ENCODE data around the gene KCNC2.

KCNC2 gene

GRCh38 chr12:75157385-75157784 is 52.3 kb downstream of the KCNC2 start:
- no peak for DNase-seq

GRCh38 chr12:75155962-75156361 is 53.7 kb downstream of the KCNC2 start:
- no peak for DNase-seq

- DNase-seq: no peak
Observed at GRCh38 chr12:75154388-75154787, 55.3 kb downstream of the KCNC2 start.

GRCh38 chr12:75139196-75139595 is 70.4 kb downstream of the KCNC2 start:
- no peak for DNase-seq

GRCh38 chr12:75137896-75138295 is 71.7 kb downstream of the KCNC2 start:
- no peak for DNase-seq

- no peak for DNase-seq
Observed at GRCh38 chr12:75135026-75135425, 74.6 kb downstream of the KCNC2 start.

- peak; percentile 5 for DNase-seq
Observed at GRCh38 chr12:75130811-75131210, 78.8 kb downstream of the KCNC2 start.

- DNase-seq: no peak
Observed at GRCh38 chr12:75129275-75129674, 80.4 kb downstream of the KCNC2 start.

- DNase-seq: no peak
Observed at GRCh38 chr12:75121036-75121705, 88.5 kb downstream of the KCNC2 start.

- peak; percentile 4 for DNase-seq
Observed at GRCh38 chr12:75120311-75120711, 89.3 kb downstream of the KCNC2 start.

- DNase-seq: no peak
Observed at GRCh38 chr12:75116646-75117198, 92.9 kb downstream of the KCNC2 start.

GRCh38 chr12:75115748-75116147 is 93.9 kb downstream of the KCNC2 start:
- no peak for DNase-seq

- DNase-seq: no peak
Observed at GRCh38 chr12:75103822-75104221, 105.8 kb downstream of the KCNC2 start.

- DNase-seq: no peak
Observed at GRCh38 chr12:75101781-75102180, 107.9 kb downstream of the KCNC2 start.

- no peak for DNase-seq
Observed at GRCh38 chr12:75099210-75099609, 110.4 kb downstream of the KCNC2 start.

GRCh38 chr12:75097003-75097402 is 112.6 kb downstream of the KCNC2 start:
- DNase-seq: peak; percentile 0

GRCh38 chr12:75087654-75088053 is 122.0 kb downstream of the KCNC2 start:
- peak; percentile 0 for DNase-seq

- peak; percentile 75 for DNase-seq
Observed at GRCh38 chr12:75086091-75087038, 123.3 kb downstream of the KCNC2 start.

- DNase-seq: no peak
Observed at GRCh38 chr12:75081305-75081704, 128.3 kb downstream of the KCNC2 start.

GRCh38 chr12:75080582-75080981 is 129.1 kb downstream of the KCNC2 start:
- DNase-seq: no peak

- DNase-seq: no peak
Observed at GRCh38 chr12:75065482-75065881, 144.2 kb downstream of the KCNC2 start.

GRCh38 chr12:75062691-75063090 is 146.9 kb downstream of the KCNC2 start:
- DNase-seq: no peak

GRCh38 chr12:75058228-75058627 is 151.4 kb downstream of the KCNC2 start:
- no peak for DNase-seq

GRCh38 chr12:75048767-75049166 is 160.9 kb downstream of the KCNC2 start:
- no peak for DNase-seq
